ENCODE results near the gene POU2AF3. TPM values are rescaled to one million over a fixed set of nuclear protein-coding genes. Genes with fewer than 3 reads are reported as not detected.
"Not testable (repeated sequence)": the region's sequence is repeated elsewhere in the genome, so short reads cannot be mapped to it uniquely, and the experiment has no call there.

The POU2AF3 gene
- total RNA-seq, 1 experiment from 2014 or later, result 2.7 TPM

- TF ChIP-seq FOXP1 (CRISPR knock-in tag; IDR thresholded peaks at IDR 0.05; ENCODE audit: borderline replicate concordance), result no peak
- no peak for TF ChIP-seq GABPB1 (CRISPR knock-in tag; IDR thresholded peaks at IDR 0.05)
- no peak for TF ChIP-seq FOXK1 (CRISPR knock-in tag; IDR thresholded peaks at IDR 0.05)
- TF ChIP-seq ZBTB21 (CRISPR knock-in tag; IDR thresholded peaks at IDR 0.05; ENCODE audit: borderline replicate concordance), result no peak
- no peak for TF ChIP-seq NR1H2 (CRISPR knock-in tag; IDR thresholded peaks at IDR 0.05)
- no peak for TF ChIP-seq FOXJ3 (CRISPR knock-in tag; IDR thresholded peaks at IDR 0.05; ENCODE audit: borderline replicate concordance)
- no peak for TF ChIP-seq AFF4 (CRISPR knock-in tag; IDR thresholded peaks at IDR 0.05; ENCODE audit: borderline replicate concordance)
- TF ChIP-seq E2F5 (CRISPR knock-in tag; IDR thresholded peaks at IDR 0.05), result no peak
- TF ChIP-seq ZMAT4 (CRISPR knock-in tag; IDR thresholded peaks at IDR 0.05), result no peak
- no peak for TF ChIP-seq TP53 (CRISPR knock-in tag; IDR thresholded peaks at IDR 0.05)
- POLR2A ChIA-PET, result no interaction called here
- no peak for DNase-seq (ENCODE audit: low spot score)
- Mint-ChIP-seq H3K4me1 (peaks cover 16% of the 10 kb centered on the region), H3K36me3 (no peaks in the 10 kb centered on the region), H3K27ac (no peak overlapping the region), H3K4me3 (no peak overlapping the region), H3K9me3 (peaks cover 4% of the 10 kb centered on the region), H3K27me3 (ENCODE audit: low read depth) (no peaks in the 10 kb centered on the region; the same call in none of the 2 replicates)
- no peak for ATAC-seq
- CTCF ChIA-PET, result interaction anchor here (1.1 kb wide), 1 partner anchor 110 kb away, joined by 3 read pairs; no protein-coding TSS in a partner anchor
Observed at GRCh38 chr11:111319296-111319695, 20.9 kb downstream of the POU2AF3 start.

GRCh38 chr11:111320199-111320598, 21.9 kb downstream of the POU2AF3 start:
- peak; percentile 26 for ATAC-seq

GRCh38 chr11:111320728-111321568, 22.6 kb downstream of the POU2AF3 start:
- ATAC-seq, result peak; percentile 59
- CTCF ChIA-PET, result interaction anchor here (0.9 kb wide), 1 partner anchor 22 kb away, joined by 3 read pairs; the partner anchor contains the start of gene POU2AF3
- POLR2A ChIA-PET, result no interaction called here
- Mint-ChIP-seq H3K4me3 (no peak overlapping the region), H3K27ac (no peak overlapping the region), H3K36me3 (no peaks in the 10 kb centered on the region), H3K9me3 (no peaks in the 10 kb centered on the region), H3K4me1 (peaks cover 16% of the 10 kb centered on the region), H3K27me3 (ENCODE audit: low read depth) (no peaks in the 10 kb centered on the region; the same call in none of the 2 replicates)
- TF ChIP-seq ARID4B (CRISPR knock-in tag; IDR thresholded peaks at IDR 0.05; ENCODE audit: borderline replicate concordance) (no peak), GABPB1 (CRISPR knock-in tag; IDR thresholded peaks at IDR 0.05) (peak; percentile 37; the same call in 1 of the 2 replicates)
- DNase-seq (ENCODE audit: low spot score), result no peak

More at GRCh38 chr11:111320199-111320598, 21.9 kb downstream of the POU2AF3 start:
- DNase-seq (ENCODE audit: low spot score); H3K27me3 Mint-ChIP-seq (ENCODE audit: low read depth); H3K4me3 Mint-ChIP-seq; H3K9me3 Mint-ChIP-seq; POLR2A ChIA-PET; H3K27ac Mint-ChIP-seq; H3K36me3 Mint-ChIP-seq: not testable (repeated sequence)
- H3K4me1 Mint-ChIP-seq, result peaks cover 16% of the 10 kb centered on the region
- CTCF ChIA-PET, result interaction anchor here (0.9 kb wide), 1 partner anchor 22 kb away, joined by 3 read pairs; the partner anchor contains the start of gene POU2AF3

Measured in WTC11 (cell line).